ENCODE measurements around the gene HCCS.
"Not testable (repeated sequence)": the region's sequence is repeated elsewhere in the genome, so short reads cannot be mapped to it uniquely, and the experiment has no call there.

HCCS gene

DNA sequence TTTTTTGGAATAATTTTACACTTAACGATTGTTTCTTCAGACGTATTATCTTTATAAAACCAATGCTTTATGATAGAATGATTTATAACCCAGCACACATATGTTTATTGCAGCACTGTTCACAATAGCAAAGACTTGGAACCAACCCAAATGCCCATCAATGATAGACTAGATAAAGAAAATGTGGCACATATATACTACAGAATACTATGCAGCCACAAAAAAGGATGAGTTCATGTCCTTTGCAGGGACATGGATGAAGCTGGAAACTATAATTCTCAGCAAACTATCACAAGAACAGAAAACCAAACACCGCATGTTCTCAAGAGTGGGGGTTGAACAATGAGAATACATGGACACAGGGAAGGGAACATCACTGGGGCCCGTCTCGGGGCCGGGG lies 12.0 kb downstream of the HCCS start:
- not testable (repeated sequence) for DNase-seq (ENCODE audit: low spot score)

DNA sequence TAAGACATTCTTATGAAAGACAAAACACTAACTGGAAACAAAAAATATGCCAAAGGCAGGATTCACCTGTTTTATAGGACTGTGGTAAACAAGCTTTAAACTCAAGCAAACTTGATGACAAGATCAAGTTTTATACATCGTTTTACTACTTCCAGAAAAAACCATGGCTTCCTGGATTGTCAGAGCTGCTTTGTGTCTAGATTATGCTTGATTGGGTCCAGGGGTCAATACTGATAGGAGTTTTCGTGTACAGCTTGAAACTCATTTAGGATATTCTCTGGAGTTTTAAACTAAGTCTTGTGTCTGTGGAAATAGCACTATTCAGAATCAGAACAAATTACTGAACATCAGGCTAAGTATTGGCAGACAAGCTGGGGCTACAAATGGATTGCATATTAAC lies 13.0 kb downstream of the HCCS start:
- DNase-seq (ENCODE audit: low spot score): no peak

DNA sequence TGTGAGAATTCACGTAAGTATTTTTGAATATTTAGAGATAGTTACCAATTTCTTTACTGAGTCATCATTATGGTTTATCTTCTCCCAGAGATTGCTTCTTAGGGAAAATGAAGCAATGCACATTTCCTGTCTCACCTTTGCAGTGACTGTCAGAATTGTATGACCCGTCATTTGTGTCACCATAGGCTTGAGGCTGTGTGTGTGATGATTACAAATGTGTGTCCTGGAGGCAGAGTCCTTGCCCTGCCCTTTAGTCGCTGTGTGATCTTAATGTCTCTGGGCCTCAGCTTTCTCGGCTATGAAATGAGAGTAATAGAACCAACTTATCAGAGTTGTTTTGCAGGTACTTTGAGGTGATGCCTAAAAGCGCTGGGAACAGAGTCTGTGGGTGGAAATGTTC lies 13.9 kb downstream of the HCCS start:
- no peak for DNase-seq (ENCODE audit: low spot score)

DNA sequence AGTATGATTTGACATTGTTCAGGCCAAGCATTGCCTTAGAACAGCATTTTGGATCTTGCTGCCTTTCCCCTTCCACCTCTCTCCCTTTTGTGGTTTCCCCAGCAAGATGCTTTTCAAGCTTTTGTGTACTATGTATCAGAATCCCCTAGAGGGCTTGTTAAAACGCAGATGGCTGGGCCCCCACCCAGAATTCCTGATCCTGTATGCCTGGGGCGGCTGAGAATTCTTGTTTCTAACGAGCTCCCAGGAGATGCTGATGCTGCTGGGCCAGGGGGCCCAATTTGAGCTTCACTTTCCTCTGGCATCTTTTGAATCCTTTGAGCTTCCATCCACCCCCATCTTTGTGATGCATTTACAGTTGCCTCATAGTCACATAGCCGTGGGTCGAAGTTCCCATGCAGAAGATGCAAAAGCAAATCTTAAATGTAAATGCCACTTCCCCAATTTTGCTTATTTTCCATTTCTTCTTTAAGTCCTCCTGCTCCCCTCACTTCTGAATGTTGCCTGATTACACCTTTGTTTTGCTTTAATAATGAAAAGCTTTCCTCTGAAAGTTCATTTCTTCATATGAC lies 18.5 kb downstream of the HCCS start:
- DNase-seq (ENCODE audit: low spot score): no peak

DNA sequence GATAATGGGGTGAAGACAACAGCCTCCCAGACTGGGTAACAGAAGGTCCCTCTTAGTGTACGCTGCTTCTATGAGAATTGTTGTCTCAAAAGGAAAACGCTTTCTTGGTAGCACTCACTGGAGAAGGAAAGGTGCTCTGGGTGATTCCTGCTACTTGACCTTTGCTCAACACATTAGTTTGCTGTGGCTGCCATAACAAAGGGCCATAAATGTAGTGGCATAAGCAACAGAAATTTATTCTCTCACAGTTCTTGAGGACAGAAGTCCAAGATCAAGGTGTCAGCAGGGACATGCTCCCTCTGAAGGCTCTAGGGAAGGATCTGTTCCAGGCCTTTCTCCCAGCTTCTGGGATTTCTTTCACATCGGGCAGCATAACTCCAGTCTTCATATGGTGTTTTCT lies 19.0 kb downstream of the HCCS start:
- no peak for DNase-seq (ENCODE audit: low spot score)

DNA sequence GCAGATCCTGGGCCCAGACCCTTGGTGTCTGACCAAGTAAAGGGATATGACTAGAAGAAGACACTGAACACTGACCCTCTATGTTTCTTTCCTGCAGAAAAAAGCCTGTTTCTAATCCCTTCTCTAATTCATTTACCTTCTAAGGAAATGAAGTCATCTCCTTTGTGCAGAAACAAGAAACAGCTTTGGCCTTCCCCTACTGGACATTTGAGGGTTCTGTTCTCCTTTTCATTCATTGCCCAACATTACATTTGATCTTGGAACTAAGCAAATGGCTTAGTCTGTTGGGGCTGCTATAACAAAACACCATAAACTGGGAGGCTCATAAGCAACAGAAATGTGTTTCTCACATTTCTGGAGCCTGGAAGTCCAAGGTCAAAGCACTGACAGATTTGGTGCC lies 20.0 kb downstream of the HCCS start:
- DNase-seq (ENCODE audit: low spot score): no peak

DNA sequence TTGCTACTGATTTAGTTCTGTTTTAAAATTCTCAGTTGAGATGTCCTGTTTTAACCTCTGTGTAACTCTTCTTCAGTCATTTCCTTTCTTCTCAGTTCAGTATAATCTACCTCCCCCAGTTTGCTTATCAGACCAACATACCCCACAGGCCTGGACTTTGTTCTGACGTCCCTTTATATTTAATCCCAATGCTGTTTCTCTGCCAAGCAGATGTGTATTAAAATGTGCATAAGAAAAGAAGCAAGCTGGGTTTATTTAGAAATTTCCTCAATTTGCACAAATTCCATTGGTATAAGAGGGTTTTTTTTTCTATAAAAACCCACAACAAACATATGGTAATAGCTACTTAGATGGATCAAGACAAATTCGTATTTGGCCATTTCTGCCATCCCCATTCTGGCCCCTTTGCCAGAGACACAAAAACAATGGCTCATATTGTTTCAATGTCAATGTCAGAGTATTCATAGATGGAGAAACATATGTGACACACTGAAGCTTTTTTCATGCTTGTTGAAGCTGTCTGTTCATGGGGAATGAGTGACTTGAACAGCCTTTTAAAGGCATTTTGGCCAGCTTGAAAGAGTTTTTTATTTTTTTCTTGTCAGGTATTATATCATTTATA lies 24.5 kb downstream of the HCCS start:
- no peak for DNase-seq (ENCODE audit: low spot score)

GRCh38 chrX:11137543-11138139 lies 26.5 kb downstream of the HCCS start:
- peak; percentile 19 for DNase-seq (ENCODE audit: low spot score)

- no peak for DNase-seq (ENCODE audit: low spot score)
Observed at GRCh38 chrX:11138498-11139390, 27.6 kb downstream of the HCCS start.

GRCh38 chrX:11143931-11144678 lies 33.0 kb downstream of the HCCS start:
- peak; percentile 63 for DNase-seq (ENCODE audit: low spot score)

DNA sequence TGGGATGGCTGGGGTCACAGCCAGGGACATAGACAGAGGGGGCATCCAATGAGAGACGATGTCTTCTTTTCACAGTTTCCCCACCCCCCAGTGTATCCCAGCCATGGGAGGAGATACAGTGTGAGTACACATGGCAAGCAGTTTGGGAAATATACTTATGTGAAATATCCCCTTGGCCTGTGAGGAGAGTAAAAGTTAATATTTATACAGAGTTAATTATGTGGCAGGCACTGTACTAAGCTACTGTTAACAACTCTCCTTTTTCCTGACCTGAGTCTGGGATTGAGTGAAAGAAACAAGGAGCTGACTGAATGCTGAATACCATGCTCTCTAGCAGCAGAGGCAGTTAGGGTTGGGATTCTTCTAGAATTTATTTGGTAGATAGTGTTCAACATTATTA lies 35.3 kb downstream of the HCCS start:
- no peak for DNase-seq (ENCODE audit: low spot score)

- DNase-seq (ENCODE audit: low spot score): no peak
Observed at GRCh38 chrX:11148401-11148800, 37.3 kb downstream of the HCCS start.

GRCh38 chrX:11151799-11152559 lies 40.8 kb downstream of the HCCS start:
- DNase-seq (ENCODE audit: low spot score): no peak

GRCh38 chrX:11159149-11159548 lies 48.0 kb downstream of the HCCS start:
- no peak for DNase-seq (ENCODE audit: low spot score)

GRCh38 chrX:11164433-11164832 lies 53.3 kb downstream of the HCCS start:
- DNase-seq (ENCODE audit: low spot score): no peak

- no peak for DNase-seq (ENCODE audit: low spot score)
Observed at GRCh38 chrX:11171956-11172355, 60.8 kb downstream of the HCCS start.

DNA sequence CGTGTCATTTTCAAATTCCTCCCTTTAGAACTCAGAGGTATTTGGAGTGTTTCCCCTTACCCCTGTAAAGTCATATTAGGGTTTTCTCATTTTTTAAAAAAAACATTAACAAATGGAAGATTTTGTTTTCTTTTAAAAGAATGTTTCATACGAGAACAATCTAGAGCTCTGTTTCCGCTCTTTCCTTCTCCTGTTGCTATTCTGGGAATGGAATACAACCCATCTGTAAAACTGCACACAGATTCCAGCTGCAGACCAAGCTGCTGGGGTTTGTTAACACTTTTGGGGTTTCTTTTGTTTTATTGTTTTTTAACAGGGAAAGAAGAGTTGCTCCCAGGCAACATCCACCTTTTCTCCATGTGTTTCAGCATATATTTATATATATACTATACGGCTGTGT lies 61.3 kb downstream of the HCCS start:
- DNase-seq (ENCODE audit: low spot score): no peak

All from CD4-positive, alpha-beta T cell treated with Interleukin-6 at 100 ng/mL for 8 hours (primary cell).